B cell (primary cell): ENCODE data around the gene PPP2R5C. TPM values are rescaled to one million over a fixed set of nuclear protein-coding genes. Genes with fewer than 3 reads are reported as not detected.

ENCODE experiments used
- ATAC-seq: fragments of 200-7000 bp; cut with Tn5 transposase; one replicate; pipeline ENCODE4 v1.10.0; 2021; ENCODE audit warnings: low read depth, mild to moderate bottlenecking, moderate number of reproducible peaks, moderate library complexity
- CTCF ChIA-PET: fragments of 350-600 bp; sonication (Branson Sonifier 250); formaldehyde crosslinking; loops from one replicate; lab custom pipeline; 2021; ENCODE audit warnings: antibody characterized with exemption, inconsistent platforms; lab: Charles Lee
- POLR2A ChIA-PET: fragments of 350-600 bp; sonication (Branson Sonifier 250); formaldehyde crosslinking; loops from one replicate; lab custom pipeline; 2021; ENCODE audit warnings: antibody characterized with exemption; lab: Charles Lee
- DNase-seq: peaks from one replicate; pipeline ENCODE4 v3.0.0; 2013
- H2AFZ ChIP-seq: 2 replicates; pipeline ENCODE4 v1.6.1; 2012; ENCODE audit warnings: mild to moderate bottlenecking, low read depth, low read length; ENCODE audit not compliant: insufficient read depth, poor library complexity, severe bottlenecking
- H3K27ac ChIP-seq, 2 donors: 1 replicate in 1 of 2; 2 replicates in 1 of 2; pipeline ENCODE4 v1.5.1; 2012 to 2013; ENCODE audit warnings: low read length in 2 of 2, mild to moderate bottlenecking in 2 of 2, moderate library complexity in 1 of 2
- H3K27me3 ChIP-seq, 4 experiments: fragments of 200-600 bp in 1 of 4; sonication (generic) in 1 of 4; replicated peaks in 1 of 4; 1 replicate in 2 of 4; 2 replicates in 2 of 4; pipeline versions ENCODE4 v1.6.1 to v1.7.0; 2013 to 2016; ENCODE audit warnings: low read length in 3 of 4, mild to moderate bottlenecking in 2 of 4, mixed read lengths in 1 of 4, moderate library complexity in 1 of 4; ENCODE audit not compliant: insufficient read depth in 4 of 4, control insufficient read depth in 3 of 4; ENCODE audit errors: control extremely low read depth in 1 of 4
- H3K36me3 ChIP-seq, 2 experiments: replicated peaks in 1 of 2; 1 replicate in 1 of 2; 2 replicates in 1 of 2; pipeline versions ENCODE4 v1.6.1 to v1.7.1; 2013; ENCODE audit warnings: low read length in 1 of 2; ENCODE audit not compliant: insufficient read depth in 2 of 2, control insufficient read depth in 1 of 2; ENCODE audit errors: control extremely low read depth in 1 of 2, extremely low read depth in 1 of 2
- H3K4me1 ChIP-seq, 2 donors: fragments of 200-600 bp in 1 of 2; sonication (generic) in 1 of 2; 1 replicate in 1 of 2; 2 replicates in 1 of 2; pipeline versions ENCODE4 v1.5.1 to v1.6.1; 2013 to 2017; ENCODE audit warnings: low read length in 2 of 2; ENCODE audit not compliant: control insufficient read depth in 2 of 2, insufficient read depth in 2 of 2
- H3K4me2 ChIP-seq: replicated peaks from 2 replicates; pipeline ENCODE3; 2012; ENCODE audit warnings: mild to moderate bottlenecking, low read depth, low read length; ENCODE audit not compliant: poor library complexity, severe bottlenecking
- H3K4me3 ChIP-seq, 5 experiments: fragments of 200-600 bp in 1 of 5; sonication (generic) in 1 of 5; 1 replicate in 3 of 5; 2 replicates in 2 of 5; pipeline versions ENCODE4 v1.5.1 to v1.7.0; 2011 to 2016; ENCODE audit warnings: low read length in 4 of 5, mild to moderate bottlenecking in 4 of 5, low read depth in 2 of 5, control low read depth in 1 of 5, moderate library complexity in 1 of 5; ENCODE audit not compliant: insufficient read depth in 1 of 5; ENCODE audit errors: control extremely low read depth in 1 of 5, extremely low read depth in 1 of 5
- H3K79me2 ChIP-seq: fragments of 200-600 bp; sonication (generic); one replicate; pipeline ENCODE4 v1.6.0; 2016; ENCODE audit warnings: low read length; ENCODE audit not compliant: control insufficient read depth, insufficient read depth
- H3K9ac ChIP-seq: fragments of 200-600 bp; sonication (generic); 2 replicates; pipeline ENCODE4 v1.6.1; 2017; ENCODE audit warnings: mild to moderate bottlenecking, low read length, moderate library complexity
- H3K9me3 ChIP-seq, 3 donors: one replicate each; pipeline versions ENCODE4 v1.6.1 to v1.7.1; 2013; ENCODE audit warnings: low read length in 2 of 3; ENCODE audit not compliant: control insufficient read depth in 2 of 3, insufficient read depth in 1 of 3; ENCODE audit errors: control extremely low read depth in 1 of 3
- H4K20me1 ChIP-seq: 2 replicates; pipeline ENCODE4 v1.6.0; 2012; ENCODE audit warnings: mild to moderate bottlenecking, low read length; ENCODE audit not compliant: insufficient read depth, control insufficient read depth, poor library complexity, severe bottlenecking
- H3K27ac Mint-ChIP-seq: one replicate; pipeline ENCODE4 v1.8.0; 2021; ENCODE audit warnings: mixed read lengths
- H3K27me3 Mint-ChIP-seq: one replicate; pipeline ENCODE4 v1.8.0; 2021; ENCODE audit warnings: mixed read lengths
- H3K4me1 Mint-ChIP-seq: one replicate; pipeline ENCODE4 v1.8.0; 2021; ENCODE audit warnings: mixed read lengths
- H3K4me3 Mint-ChIP-seq: one replicate; pipeline ENCODE4 v1.8.0; 2021; ENCODE audit warnings: mixed read lengths
- H3K9me3 Mint-ChIP-seq: one replicate; pipeline ENCODE4 v1.8.0; 2022; ENCODE audit warnings: mixed read lengths; ENCODE audit not compliant: insufficient read depth
- EZH2 ChIP-seq: IDR thresholded peaks from 2 replicates; pipeline ENCODE4 v1.6.1; 2012; ENCODE audit warnings: borderline replicate concordance, low read depth, mild to moderate bottlenecking, moderate library complexity, low read length; ENCODE audit not compliant: insufficient read depth, poor library complexity, severe bottlenecking
- WGBS: methylation state at CpG from one replicate; pipeline ENCODE4 v1.1.5; 2013; ENCODE audit warnings: missing lambda C conversion rate; ENCODE audit not compliant: insufficient coverage; 5-methylcytosine and 5-hydroxymethylcytosine counted together
- intact Hi-C: fragments of 100-400 bp; cut with micrococcal nuclease; formaldehyde crosslinking; loops from one replicate; pipeline ENCODE4 v1.10.0; 2022
- polyA plus RNA-seq: library from polyadenylated mRNA; depleted of rRNA; stranded (reverse); fragments of >200 nt; gene quantifications from 2 replicates; pipeline ENCODE4 v1.2.3, GENCODE V29; 2012
- total RNA-seq, 2 donors: library from RNA; stranded (reverse); fragments of 120-200 nt in 1 of 2; gene quantifications; 1 replicate in 1 of 2; 2 replicates in 1 of 2; pipeline versions ENCODE4 v1.2.3 to v1.2.4, GENCODE V29; 2013 to 2022
- TF ChIP-seq, protein P1 (sequence below): fragments of 200-600 bp; IDR thresholded peaks from one replicate; pipeline ENCODE4 v1.8.0; 2022; ENCODE audit warnings: antibody characterized with exemption, mild to moderate bottlenecking

Gene PPP2R5C
- total and polyA plus RNA-seq, 2 donors (not counting 1 experiment from before 2014, with no cell fraction given): 91.7 to 330 TPM

DNA sequence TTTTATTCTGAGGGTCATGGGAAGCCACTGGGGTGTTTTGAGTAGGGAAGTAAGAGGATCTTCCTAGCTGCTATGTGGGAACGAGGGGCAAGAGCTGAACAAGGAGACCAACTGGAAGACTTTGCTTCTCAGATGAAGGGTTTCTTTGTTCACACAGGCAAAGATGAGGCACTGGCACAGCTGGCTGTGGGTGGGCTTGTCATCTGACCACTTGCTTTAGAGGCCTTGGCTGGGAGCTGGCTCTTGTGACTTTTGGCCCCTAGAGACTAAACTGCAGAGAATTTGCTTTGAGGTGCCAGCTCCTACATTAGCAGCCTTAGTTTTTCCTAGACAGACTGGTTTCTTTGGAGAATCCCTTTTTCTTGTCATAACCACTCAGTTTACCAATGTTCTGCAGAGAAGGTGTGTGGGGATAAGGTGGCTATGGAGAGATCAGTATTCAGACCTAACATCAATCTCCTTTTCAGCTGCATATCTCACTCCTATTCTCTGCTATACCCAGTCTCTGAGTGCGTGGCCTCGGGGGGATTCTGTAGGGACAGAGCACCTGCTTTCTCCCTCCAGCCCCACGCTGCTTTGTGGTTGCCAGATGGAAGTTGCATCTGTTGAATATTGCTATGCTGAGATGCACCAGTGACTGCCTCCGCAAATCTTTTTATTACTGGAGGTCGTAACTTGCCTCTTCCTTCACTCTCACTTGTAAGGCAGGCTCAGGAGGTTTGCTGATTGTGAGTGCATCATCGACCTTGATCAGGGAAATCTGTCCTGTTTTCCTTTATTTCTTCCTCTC is 12.7 kb downstream of the PPP2R5C start:
- Histone ChIP-seq H2AFZ (peak overlapping the region; percentile 14), H3K36me3 (no peaks in the 10 kb centered on the region), H3K27ac (peak overlapping the region; percentile 54 to 63), H3K4me1 (peaks cover 40 to 55% of the 10 kb centered on the region in 2 donors), H3K27me3 (no peaks in the 10 kb centered on the region), H3K9ac (peak overlapping the region; percentile 17), H3K9me3 (no peaks in the 10 kb centered on the region), H3K79me2 (peaks cover 34% of the 10 kb centered on the region), H3K4me2 (peak overlapping the region; percentile 43), H4K20me1 (peaks cover 5% of the 10 kb centered on the region), H3K4me3 (no peak overlapping the region)
- intact Hi-C loops: loop anchor here (2.0 kb wide), 1 partner anchor 51 kb away; no protein-coding TSS in a partner anchor
- ATAC-seq: peak; percentile 66
- Mint-ChIP-seq H3K27me3 (no peaks in the 10 kb centered on the region), H3K4me3 (peak overlapping the region; percentile 36), H3K27ac (peak overlapping the region; percentile 93), H3K4me1 (peaks cover 57% of the 10 kb centered on the region), H3K9me3 (no peaks in the 10 kb centered on the region)
- DNase-seq: peak; percentile 70
- ChIA-PET POLR2A (interaction anchor here (2.1 kb wide), 1 partner anchor 36 kb away, joined by 7 read pairs; no protein-coding TSS in a partner anchor), CTCF (interaction anchor here (0.9 to 15.9 kb wide), 10 partner anchors 11 to 218 kb away, joined by 3 to 190 read pairs (median 4); no protein-coding TSS in a partner anchor)
- WGBS: 23% methylated on average over 4 of the region's 7 CpGs
- no peak for TF ChIP-seq EZH2
- TF ChIP-seq, protein P1, sequence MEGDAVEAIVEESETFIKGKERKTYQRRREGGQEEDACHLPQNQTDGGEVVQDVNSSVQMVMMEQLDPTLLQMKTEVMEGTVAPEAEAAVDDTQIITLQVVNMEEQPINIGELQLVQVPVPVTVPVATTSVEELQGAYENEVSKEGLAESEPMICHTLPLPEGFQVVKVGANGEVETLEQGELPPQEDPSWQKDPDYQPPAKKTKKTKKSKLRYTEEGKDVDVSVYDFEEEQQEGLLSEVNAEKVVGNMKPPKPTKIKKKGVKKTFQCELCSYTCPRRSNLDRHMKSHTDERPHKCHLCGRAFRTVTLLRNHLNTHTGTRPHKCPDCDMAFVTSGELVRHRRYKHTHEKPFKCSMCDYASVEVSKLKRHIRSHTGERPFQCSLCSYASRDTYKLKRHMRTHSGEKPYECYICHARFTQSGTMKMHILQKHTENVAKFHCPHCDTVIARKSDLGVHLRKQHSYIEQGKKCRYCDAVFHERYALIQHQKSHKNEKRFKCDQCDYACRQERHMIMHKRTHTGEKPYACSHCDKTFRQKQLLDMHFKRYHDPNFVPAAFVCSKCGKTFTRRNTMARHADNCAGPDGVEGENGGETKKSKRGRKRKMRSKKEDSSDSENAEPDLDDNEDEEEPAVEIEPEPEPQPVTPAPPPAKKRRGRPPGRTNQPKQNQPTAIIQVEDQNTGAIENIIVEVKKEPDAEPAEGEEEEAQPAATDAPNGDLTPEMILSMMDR: no peak
